GM19025 (cell line): ENCODE results near the gene ERICH6.

ENCODE experiments used
- ATAC-seq: cut with Tn5 transposase; IDR thresholded peaks from one replicate; pipeline ENCODE4 v1.9.1; 2021; ENCODE audit warnings: mild to moderate bottlenecking, low read depth, moderate library complexity; ENCODE audit not compliant: unreplicated experiment

Gene ERICH6

GRCh38 chr3:150703756-150704344 is at the start of gene ERICH6:
Gene ERICH6 (minus strand): TSS chr3:150703920. CDS start chr3:150703898, 22 bp downstream.
- ATAC-seq, result peak; percentile 99

- ATAC-seq, result no peak
Measured at GRCh38 chr3:150751781-150752263, 48.1 kb upstream of the ERICH6 start.

DNA sequence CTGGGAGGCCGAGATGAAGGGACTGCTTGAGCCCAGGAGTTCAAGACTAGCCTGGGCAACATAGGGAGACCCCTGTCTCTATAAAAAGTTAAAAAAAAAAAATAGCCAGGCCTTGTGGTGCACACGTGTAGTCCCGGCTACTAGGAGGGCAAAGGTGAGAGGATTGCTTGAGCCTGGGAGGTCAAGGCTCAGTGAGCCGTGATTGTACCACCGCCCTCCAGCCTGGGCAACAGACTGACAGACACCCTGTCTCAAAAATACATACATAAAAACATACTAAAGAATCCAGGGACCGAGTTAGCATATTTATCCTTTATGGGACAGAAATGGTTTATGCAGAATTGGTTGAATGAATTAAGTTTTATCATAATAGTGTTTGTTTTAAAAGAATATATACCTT is 45.5 kb upstream of the ERICH6 start:
- no peak for ATAC-seq

- no peak for ATAC-seq
Measured at GRCh38 chr3:150748684-150749047, 44.9 kb upstream of the ERICH6 start.

DNA sequence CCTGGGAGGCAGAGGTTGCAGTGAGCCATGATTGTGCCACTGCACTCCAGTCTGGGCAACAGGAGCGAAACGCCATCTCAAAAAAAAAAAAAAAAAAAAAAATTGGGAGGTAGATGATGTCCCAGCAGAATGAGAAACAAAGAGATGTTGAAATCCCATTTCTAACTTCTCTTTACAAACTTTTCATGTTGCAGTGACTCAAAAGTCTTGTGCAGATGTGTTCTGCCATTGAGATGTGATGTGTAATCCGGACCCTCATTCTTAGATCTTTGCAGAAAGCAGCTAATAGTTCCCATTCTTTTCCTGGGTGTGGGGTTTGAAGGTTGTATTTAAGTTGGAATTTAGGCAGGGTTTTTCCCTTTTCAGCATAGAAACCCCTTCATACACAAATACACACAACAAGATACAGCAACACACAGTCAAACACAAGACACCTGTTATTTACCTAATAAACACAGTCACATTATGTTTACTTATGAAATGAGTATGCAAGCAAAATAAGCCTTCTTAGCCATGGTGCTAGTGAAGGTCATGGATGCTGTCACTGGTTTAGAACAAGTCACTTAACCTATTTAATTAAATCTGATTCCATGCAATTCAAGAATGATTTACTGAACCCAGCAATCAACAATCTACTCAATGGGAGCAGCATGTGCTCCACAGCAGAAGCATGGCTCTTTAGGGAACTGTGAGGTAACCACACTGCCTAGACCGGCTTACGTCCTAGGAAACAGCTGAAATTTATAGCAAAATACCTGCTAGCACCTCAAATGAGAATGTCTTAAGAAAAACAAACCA is 44.4 kb upstream of the ERICH6 start:
- ATAC-seq, result no peak

GRCh38 chr3:150746791-150747590 is 43.3 kb upstream of the ERICH6 start:
- ATAC-seq, result no peak

DNA sequence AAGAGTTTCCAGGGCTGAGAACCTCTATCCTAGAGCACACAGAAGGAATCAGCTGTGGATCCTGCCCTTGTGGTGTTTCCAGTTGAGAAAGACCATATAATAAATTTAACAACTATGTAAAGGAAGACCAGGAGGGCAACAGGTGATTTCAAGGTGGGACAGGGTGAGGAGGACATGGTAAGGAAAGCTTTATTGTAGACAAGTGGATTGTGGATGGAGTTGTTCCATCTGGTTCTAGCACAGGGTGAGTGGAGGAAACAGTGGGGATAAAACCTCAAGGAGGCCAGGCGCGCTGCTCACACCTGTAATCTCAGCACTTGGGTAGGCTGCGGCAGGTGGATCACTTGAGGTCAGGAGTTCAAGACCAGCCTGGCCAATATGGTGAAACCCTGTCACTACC is 42.1 kb upstream of the ERICH6 start:
- no peak for ATAC-seq

DNA sequence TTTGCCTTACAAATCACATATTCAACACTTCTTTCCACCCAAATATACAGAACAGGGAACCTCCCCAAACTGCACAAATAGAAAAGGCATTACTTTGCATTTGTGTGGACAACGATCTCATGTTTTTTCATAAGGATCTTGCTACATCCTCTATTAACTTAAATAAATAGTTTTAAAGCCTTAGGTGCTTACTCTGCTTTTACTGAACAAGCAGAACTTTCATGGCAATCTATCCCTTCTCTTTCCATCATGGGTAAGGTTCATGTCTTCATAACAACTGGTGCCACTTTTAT is 41.1 kb upstream of the ERICH6 start:
- no peak for ATAC-seq

DNA sequence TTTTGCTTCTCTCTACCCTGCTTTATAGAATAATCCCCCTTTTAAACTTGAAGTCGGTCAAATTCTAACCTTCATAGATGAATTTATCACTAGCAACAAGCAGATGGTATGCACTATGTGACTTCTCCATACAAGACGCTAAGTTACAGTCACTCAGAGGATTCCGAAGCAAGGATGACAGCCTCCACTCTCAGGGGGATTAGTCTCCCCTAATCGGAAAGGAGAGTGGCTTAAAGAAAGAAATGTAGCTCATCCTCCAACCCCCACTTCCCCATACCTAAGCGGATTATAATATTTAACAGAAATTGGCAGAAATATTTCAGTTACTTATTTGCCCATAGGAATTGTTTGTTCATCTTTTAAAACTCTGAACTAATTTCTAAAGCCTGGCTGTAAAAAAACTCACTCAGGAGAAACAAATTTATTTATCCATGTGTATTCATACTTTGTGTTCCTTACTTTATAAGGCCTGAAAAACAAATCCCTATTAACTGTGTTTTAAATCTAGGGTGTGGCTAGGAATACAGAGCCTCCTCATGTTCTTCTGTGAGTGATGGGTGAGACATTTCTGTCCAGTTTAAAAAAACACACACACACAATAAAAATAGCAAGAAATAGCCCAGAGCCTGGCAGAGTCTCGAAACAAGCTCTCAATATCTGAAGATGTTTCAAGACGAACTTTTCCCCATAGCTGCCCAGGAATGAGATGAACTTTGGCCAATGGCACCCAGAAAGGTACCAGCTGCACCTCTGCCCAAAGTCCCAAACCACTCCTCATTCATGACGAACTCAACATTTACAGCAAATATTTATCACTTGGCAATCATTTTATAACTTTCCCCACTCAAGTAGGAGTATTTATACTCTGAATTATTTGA is 40.6 kb upstream of the ERICH6 start:
- no peak for ATAC-seq

- no peak for ATAC-seq
Measured at GRCh38 chr3:150743508-150743907, 39.8 kb upstream of the ERICH6 start.

- ATAC-seq, result no peak
Measured at GRCh38 chr3:150742679-150743078, 39.0 kb upstream of the ERICH6 start.

DNA sequence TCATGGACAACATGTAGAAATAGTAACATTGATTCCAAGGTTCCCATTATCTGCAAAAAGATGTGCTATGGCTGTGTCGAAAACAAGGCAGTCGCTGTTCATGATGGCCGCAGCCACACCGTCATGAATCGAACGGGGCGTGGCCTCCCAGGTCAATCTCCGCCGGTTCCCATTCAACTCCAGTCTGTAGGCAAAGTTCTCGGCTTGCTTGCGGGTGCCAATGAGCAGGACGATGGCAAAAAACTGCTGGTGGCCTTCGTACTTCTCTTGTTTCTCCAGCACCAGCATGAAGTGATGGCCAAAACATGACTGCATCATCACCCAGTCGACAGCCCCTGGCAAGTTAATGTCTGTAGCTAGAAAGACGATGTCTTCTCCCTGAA is 38.4 kb upstream of the ERICH6 start:
- no peak for ATAC-seq

- ATAC-seq, result no peak
Measured at GRCh38 chr3:150741497-150742140, 37.9 kb upstream of the ERICH6 start.

- no peak for ATAC-seq
Measured at GRCh38 chr3:150740733-150741496, 37.2 kb upstream of the ERICH6 start.

- peak; percentile 14 for ATAC-seq
Measured at GRCh38 chr3:150739877-150740645, 36.3 kb upstream of the ERICH6 start.

GRCh38 chr3:150739200-150739863 is 35.6 kb upstream of the ERICH6 start:
- peak; percentile 24 for ATAC-seq

GRCh38 chr3:150738688-150739087 is 35.0 kb upstream of the ERICH6 start:
- no peak for ATAC-seq
